Keratinocyte (primary cell): ENCODE data around the gene ARHGAP1. TPM values are rescaled to one million over a fixed set of nuclear protein-coding genes. Genes with fewer than 3 reads are reported as not detected.

ENCODE experiments used
- DNase-seq: peaks from one replicate; pipeline ENCODE4 v3.0.0-alpha.2; 2011; ENCODE audit warnings: low read depth, missing footprints, low spot score
- FAIRE-seq: peaks from 2 replicates; lab custom pipeline; 2011; peaks lifted over from hg19 to GRCh38; lab: Jason Lieb, UNC
- H2AFZ ChIP-seq: 2 replicates; pipeline ENCODE4 v1.6.0; 2012; ENCODE audit warnings: low read length, control low read depth, inconsistent platforms; ENCODE audit not compliant: control insufficient read depth
- H3K27ac ChIP-seq: 2 replicates; pipeline ENCODE4 v1.5.1; 2011; ENCODE audit warnings: low read length; ENCODE audit not compliant: control insufficient read depth, insufficient read depth
- H3K27me3 ChIP-seq: 3 replicates; pipeline ENCODE4 v1.6.0; 2011; ENCODE audit warnings: low read length; ENCODE audit not compliant: control insufficient read depth, insufficient read depth; ENCODE audit errors: extremely low read depth
- H3K36me3 ChIP-seq, 2 experiments: 2 replicates in 1 of 2; 3 replicates in 1 of 2; pipeline ENCODE4 v1.5.1; 2011; ENCODE audit warnings: low read length in 2 of 2, mild to moderate bottlenecking in 1 of 2; ENCODE audit not compliant: control insufficient read depth in 2 of 2, insufficient read depth in 2 of 2; ENCODE audit errors: extremely low read depth in 1 of 2
- H3K4me1 ChIP-seq: 3 replicates; pipeline ENCODE4 v1.5.1; 2011; ENCODE audit warnings: low read length; ENCODE audit not compliant: control insufficient read depth, insufficient read depth; ENCODE audit errors: extremely low read depth
- H3K4me2 ChIP-seq: 3 replicates; pipeline ENCODE4 v1.6.0; 2011; ENCODE audit warnings: low read depth, low read length; ENCODE audit not compliant: control insufficient read depth, insufficient read depth; ENCODE audit errors: extremely low read depth
- H3K4me3 ChIP-seq, 3 experiments: fragments of 200-600 bp in 1 of 3; sonication (generic) in 1 of 3; 2 replicates in 2 of 3; 3 replicates in 1 of 3; pipeline ENCODE4 v1.5.1; 2011 to 2016; ENCODE audit warnings: low read length in 3 of 3, mild to moderate bottlenecking in 3 of 3, control low read depth in 2 of 3, inconsistent platforms in 1 of 3, low read depth in 1 of 3, mixed read lengths in 1 of 3, mixed run types in 1 of 3, moderate library complexity in 1 of 3; ENCODE audit not compliant: control insufficient read depth in 2 of 3, insufficient read depth in 2 of 3; ENCODE audit errors: extremely low read depth in 1 of 3
- H3K79me2 ChIP-seq: 2 replicates; pipeline ENCODE4 v1.6.0; 2012; ENCODE audit warnings: low read length; ENCODE audit not compliant: control insufficient read depth, insufficient read depth
- H3K9ac ChIP-seq: 3 replicates; pipeline ENCODE4 v1.6.0; 2011; ENCODE audit warnings: low read length; ENCODE audit not compliant: control insufficient read depth, insufficient read depth; ENCODE audit errors: extremely low read depth
- H3K9me1 ChIP-seq: 3 replicates; pipeline ENCODE4 v1.6.0; 2011; ENCODE audit warnings: low read length; ENCODE audit not compliant: control insufficient read depth, insufficient read depth; ENCODE audit errors: extremely low read depth
- H3K9me3 ChIP-seq: 2 replicates; pipeline ENCODE4 v1.5.1; 2012; ENCODE audit warnings: low read depth, low read length; ENCODE audit not compliant: control insufficient read depth
- H4K20me1 ChIP-seq: 3 replicates; pipeline ENCODE4 v1.6.0; 2011; ENCODE audit warnings: low read length; ENCODE audit not compliant: control insufficient read depth, insufficient read depth; ENCODE audit errors: extremely low read depth
- EZH2 ChIP-seq: IDR thresholded peaks from one replicate; pipeline ENCODE4 v1.6.1; 2012; ENCODE audit warnings: inconsistent platforms, mild to moderate bottlenecking, low read length, moderate library complexity
- dilution Hi-C: fragments of 300-500 bp; cut with MboI; formaldehyde crosslinking; loops from one replicate; pipeline ENCODE4 v1.7.0; 2020; ENCODE audit warnings: low sequenced_read_pairs; ENCODE audit not compliant: extremely low pct_ligation_motif_present
- polyA plus RNA-seq, 5 experiments: library from polyadenylated mRNA; depleted of rRNA in 3 of 5; stranded (reverse) in 3 of 5; stranded (forward) in 1 of 5; unstranded in 1 of 5; fragments of >200 nt; gene quantifications; 1 replicate in 1 of 5; 2 replicates in 3 of 5; 3 replicates in 1 of 5; pipeline versions ENCODE4 v1.2.1 to v1.2.3, GENCODE V29; 2011 to 2012; ENCODE audit warnings: missing spikeins in 2 of 5, low read depth in 1 of 5, low replicate concordance in 1 of 5
- TF ChIP-seq, protein P1 (sequence below), 3 experiments: IDR thresholded peaks in 1 of 3; conservative IDR thresholded peaks in 1 of 3; optimal IDR thresholded peaks in 1 of 3; 2 replicates in 2 of 3; 3 replicates in 1 of 3; pipeline versions ENCODE3 to v1.5.1; 2011; ENCODE audit warnings: low read length in 3 of 3, mild to moderate bottlenecking in 3 of 3, moderate library complexity in 2 of 3, control low read depth in 1 of 3, inconsistent platforms in 1 of 3; ENCODE audit not compliant: insufficient read depth in 2 of 3; ENCODE audit errors: extremely low read depth in 1 of 3

ARHGAP1 gene
- polyA plus RNA-seq, 1 donor (not counting 4 experiments of a cell fraction or from before 2014, with no cell fraction given), result 19.5 TPM

DNA sequence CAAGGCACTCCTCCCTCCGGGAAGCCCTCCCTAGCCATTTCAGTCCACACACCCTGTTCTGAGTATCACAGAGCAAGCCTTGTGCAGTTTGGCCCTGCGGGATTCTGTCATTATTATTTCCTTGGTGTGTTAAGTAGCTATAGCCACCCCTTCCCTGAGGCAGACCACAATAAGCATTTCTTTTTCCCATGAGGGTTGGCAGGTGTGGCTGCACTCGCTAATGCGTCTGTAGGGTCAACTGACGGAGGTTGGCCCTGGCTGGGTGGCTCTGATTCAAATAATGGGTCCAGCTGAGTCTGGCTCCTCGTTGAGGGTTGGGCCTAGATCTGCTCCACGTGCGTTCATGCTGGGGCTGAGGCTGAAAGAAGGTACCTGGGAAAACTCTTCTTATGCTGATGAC lies 23.7 kb upstream of the ARHGAP1 start:
- no peak for DNase-seq
- H3K27me3 ChIP-seq, result no peaks in the 10 kb centered on the region

DNA sequence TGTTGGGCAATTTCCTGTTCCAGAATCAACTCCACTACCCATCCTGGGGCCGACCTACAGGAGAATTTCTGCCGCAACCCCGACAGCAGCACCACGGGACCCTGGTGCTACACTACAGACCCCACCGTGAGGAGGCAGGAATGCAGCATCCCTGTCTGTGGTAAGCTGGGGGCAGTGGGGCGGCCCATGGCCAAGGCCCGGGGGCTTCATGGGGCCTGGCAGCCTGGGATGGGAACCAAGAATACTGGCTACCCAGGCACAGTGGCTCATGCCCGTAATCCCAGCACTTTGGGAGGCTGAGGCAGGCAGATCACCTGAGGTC lies 22.9 kb upstream of the ARHGAP1 start:
- Histone ChIP-seq H2AFZ (no peak overlapping the region), H3K27me3 (no peaks in the 10 kb centered on the region), H3K4me1 (no peaks in the 10 kb centered on the region), H3K36me3 (no peaks in the 10 kb centered on the region), H3K79me2 (no peaks in the 10 kb centered on the region), H3K27ac (no peak overlapping the region), H3K4me2 (no peak overlapping the region), H3K9me3 (no peaks in the 10 kb centered on the region), H3K9me1 (no peaks in the 10 kb centered on the region), H4K20me1 (no peaks in the 10 kb centered on the region), H3K9ac (no peak overlapping the region), H3K4me3 (no peak overlapping the region)
- no peak for DNase-seq
- FAIRE-seq, result no peak
- dilution Hi-C loops, result no loop called here
- TF ChIP-seq, protein P1, sequence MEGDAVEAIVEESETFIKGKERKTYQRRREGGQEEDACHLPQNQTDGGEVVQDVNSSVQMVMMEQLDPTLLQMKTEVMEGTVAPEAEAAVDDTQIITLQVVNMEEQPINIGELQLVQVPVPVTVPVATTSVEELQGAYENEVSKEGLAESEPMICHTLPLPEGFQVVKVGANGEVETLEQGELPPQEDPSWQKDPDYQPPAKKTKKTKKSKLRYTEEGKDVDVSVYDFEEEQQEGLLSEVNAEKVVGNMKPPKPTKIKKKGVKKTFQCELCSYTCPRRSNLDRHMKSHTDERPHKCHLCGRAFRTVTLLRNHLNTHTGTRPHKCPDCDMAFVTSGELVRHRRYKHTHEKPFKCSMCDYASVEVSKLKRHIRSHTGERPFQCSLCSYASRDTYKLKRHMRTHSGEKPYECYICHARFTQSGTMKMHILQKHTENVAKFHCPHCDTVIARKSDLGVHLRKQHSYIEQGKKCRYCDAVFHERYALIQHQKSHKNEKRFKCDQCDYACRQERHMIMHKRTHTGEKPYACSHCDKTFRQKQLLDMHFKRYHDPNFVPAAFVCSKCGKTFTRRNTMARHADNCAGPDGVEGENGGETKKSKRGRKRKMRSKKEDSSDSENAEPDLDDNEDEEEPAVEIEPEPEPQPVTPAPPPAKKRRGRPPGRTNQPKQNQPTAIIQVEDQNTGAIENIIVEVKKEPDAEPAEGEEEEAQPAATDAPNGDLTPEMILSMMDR (optimal IDR thresholded peaks at IDR 0.05 in 1 of 3, IDR thresholded peaks at IDR 0.05 in 1 of 3, conservative IDR thresholded peaks at IDR 0.05 in 1 of 3; ENCODE audit: extremely low read depth in 1 of 3, insufficient read depth in 2 of 3, low read length in 3 of 3), result no peak
- TF ChIP-seq EZH2, result no peak

More for the DNA sequence above, 23.7 kb upstream of the ARHGAP1 start:
- H3K9me3 ChIP-seq, result no peaks in the 10 kb centered on the region
- no peaks in the 10 kb centered on the region for H3K36me3 ChIP-seq
- H3K9ac ChIP-seq, result no peak overlapping the region
- no peak overlapping the region for H2AFZ ChIP-seq
- TF ChIP-seq EZH2, result no peak
- TF ChIP-seq, protein P1 (optimal IDR thresholded peaks at IDR 0.05 in 1 of 3, IDR thresholded peaks at IDR 0.05 in 1 of 3, conservative IDR thresholded peaks at IDR 0.05 in 1 of 3; ENCODE audit: extremely low read depth in 1 of 3, insufficient read depth in 2 of 3, low read length in 3 of 3), result no peak
- H3K4me1 ChIP-seq, result no peaks in the 10 kb centered on the region
- no peaks in the 10 kb centered on the region for H4K20me1 ChIP-seq
- H3K27ac ChIP-seq, result no peak overlapping the region
- no peaks in the 10 kb centered on the region for H3K79me2 ChIP-seq
- H3K9me1 ChIP-seq, result no peaks in the 10 kb centered on the region
- dilution Hi-C loops, result no loop called here
- H3K4me2 ChIP-seq, result no peak overlapping the region
- H3K4me3 ChIP-seq, result no peak overlapping the region
- no peak for FAIRE-seq
